K562 (cell line): ENCODE measurements around the gene SEL1L. TPM values are rescaled to one million over a fixed set of nuclear protein-coding genes. Genes with fewer than 3 reads are reported as not detected.

Experiments used
- CBFA2T3 ChIP-seq: fragments of 450-650 bp; IDR thresholded peaks from 2 replicates; pipeline ENCODE4 v1.6.1; 2017
- ELF4 ChIP-seq: fragments of 450-650 bp; formaldehyde crosslinking; IDR thresholded peaks from 2 replicates; pipeline ENCODE4 v1.4.0; 2022; ENCODE audit warnings: missing genetic modification characterization
- ESRRA ChIP-seq: fragments of 450-650 bp; IDR thresholded peaks from 2 replicates; pipeline ENCODE4 v1.6.1; 2014; ENCODE audit warnings: low read depth, mild to moderate bottlenecking, moderate library complexity, borderline replicate concordance
- FOSL1 ChIP-seq: fragments of 200-800 bp; sonication (Bioruptor generic); conservative IDR thresholded peaks from 2 replicates; pipeline ENCODE4 v1.6.1; 2016; ENCODE audit warnings: missing genetic modification characterization, missing compliant biosample characterization
- FUS ChIP-seq: fragments of 200-400 bp; formaldehyde crosslinking; optimal IDR thresholded peaks from 2 replicates; pipeline ENCODE3; 2017; ENCODE audit warnings: low read depth, low read length
- HDAC3 ChIP-seq: fragments of 450-650 bp; IDR thresholded peaks from 2 replicates; pipeline ENCODE4 v1.6.1; 2018; ENCODE audit warnings: borderline replicate concordance, mild to moderate bottlenecking, moderate library complexity; ENCODE audit not compliant: partially characterized antibody
- HEY1 ChIP-seq: fragments of 250-450 bp; sonication (Bioruptor Pico); IDR thresholded peaks from 2 replicates; pipeline ENCODE4 v1.5.0; 2020; ENCODE audit warnings: mild to moderate bottlenecking, moderate library complexity, borderline replicate concordance
- JUND ChIP-seq, 2 experiments: IDR thresholded peaks; 2 replicates in 1 of 2; 3 replicates in 1 of 2; pipeline ENCODE4 v1.6.1; 2011; ENCODE audit warnings: borderline replicate concordance in 2 of 2, low read depth in 2 of 2, low read length in 2 of 2, improper control_type of control experiment in 1 of 2, missing biosample characterization in 1 of 2, missing genetic modification characterization in 1 of 2, missing genetic modification reagents in 1 of 2
- KLF16 ChIP-seq: IDR thresholded peaks from 2 replicates; pipeline ENCODE4 v1.6.1; 2016; ENCODE audit warnings: antibody characterized with exemption
- LEF1 ChIP-seq: fragments of 450-650 bp; IDR thresholded peaks from 2 replicates; pipeline ENCODE4 v1.6.1; 2016; ENCODE audit warnings: mild to moderate bottlenecking
- NFE2L1 ChIP-seq: fragments of 450-650 bp; IDR thresholded peaks from 2 replicates; pipeline ENCODE4 v1.6.1; 2016; ENCODE audit warnings: missing genetic modification characterization, low read depth, mild to moderate bottlenecking, missing compliant biosample characterization, moderate library complexity, borderline replicate concordance
- PPARD ChIP-seq: fragments of 250-450 bp; sonication (Bioruptor Pico); IDR thresholded peaks from 2 replicates; pipeline ENCODE4 v1.8.0; 2022; ENCODE audit warnings: inconsistent platforms, mild to moderate bottlenecking, moderate library complexity
- TCF3 ChIP-seq: sonication (generic); formaldehyde crosslinking; IDR thresholded peaks from 2 replicates; pipeline ENCODE4 v1.4.0; 2020; ENCODE audit warnings: mild to moderate bottlenecking, missing genetic modification reagents
- TCF7 ChIP-seq: sonication (generic); IDR thresholded peaks from 2 replicates; pipeline ENCODE4 v1.6.1; 2016; ENCODE audit warnings: antibody characterized with exemption, borderline replicate concordance
- TEAD4 ChIP-seq, 2 experiments: sonication (generic) in 1 of 2; formaldehyde crosslinking in 1 of 2; IDR thresholded peaks; 2 replicates each; pipeline versions ENCODE4 v1.6.1 to v1.8.0; 2012 to 2022; ENCODE audit warnings: borderline replicate concordance in 1 of 2, inconsistent platforms in 1 of 2, low read length in 1 of 2, mild to moderate bottlenecking in 1 of 2, missing genetic modification reagents in 1 of 2
- ZNF143 ChIP-seq: sonication (generic); formaldehyde crosslinking; IDR thresholded peaks from 2 replicates; pipeline ENCODE4 v1.9.0; 2022; ENCODE audit warnings: mild to moderate bottlenecking, missing genetic modification reagents
- ZNF146 ChIP-seq: IDR thresholded peaks from one replicate; pipeline ENCODE4 v1.6.1; 2018; ENCODE audit warnings: missing compliant biosample characterization; ENCODE audit not compliant: unreplicated experiment
- ZNF239 ChIP-seq: fragments of 250-450 bp; sonication (Bioruptor Pico); IDR thresholded peaks from 2 replicates; pipeline ENCODE4 v1.4.0; 2020; ENCODE audit warnings: mild to moderate bottlenecking
- ZNF311 ChIP-seq: fragments of 250-450 bp; sonication (Bioruptor Pico); IDR thresholded peaks from 2 replicates; pipeline ENCODE4 v1.4.0; 2020; ENCODE audit warnings: mild to moderate bottlenecking, moderate library complexity
- ZNF316 ChIP-seq: fragments of 450-650 bp; IDR thresholded peaks from 2 replicates; pipeline ENCODE4 v1.6.1; 2016
- polyA plus RNA-seq, 8 experiments: library from polyadenylated mRNA; depleted of rRNA in 4 of 8; stranded (reverse) in 5 of 8; unstranded in 3 of 8; fragments of >200 nt; fragmentation: Nextera tagmentation in 2 of 8; fragmentation: Illumina TruSeq in 1 of 8; extraction: Ambion mirVana in 2 of 8; extraction: Trizol in 1 of 8; gene quantifications; 2 replicates each; pipeline versions ENCODE4 v1.2.1 to v1.2.3, GENCODE V29; 2011 to 2014; ENCODE audit warnings: inconsistent platforms in 1 of 8, missing spikeins in 1 of 8
- total RNA-seq, 7 experiments: library from RNA; depleted of rRNA in 6 of 7; stranded (reverse); fragments of >200 nt in 6 of 7; fragmentation: Illumina TruSeq in 2 of 7; extraction: Trizol in 2 of 7; gene quantifications; 2 replicates each; pipeline versions ENCODE4 v1.2.1 to v1.2.3, GENCODE V29; 2011 to 2021; ENCODE audit warnings: low replicate concordance in 1 of 7
- TF ChIP-seq, protein P1 (sequence below): fragments of 450-650 bp; formaldehyde crosslinking; IDR thresholded peaks from 2 replicates; pipeline ENCODE4 v1.4.0; 2022; ENCODE audit warnings: mild to moderate bottlenecking, moderate library complexity
- TF ChIP-seq, protein P2 (sequence below): fragments of 150-350 bp; conservative IDR thresholded peaks from 2 replicates; pipeline ENCODE4 v1.6.1; 2014; ENCODE audit warnings: low read length

SEL1L gene
- total and polyA plus RNA-seq, 9 of the 15 experiments (the other 6 are each of a cell fraction or from before 2014, with no cell fraction given): 7.7 to 21.1 (median 13.6) TPM

DNA sequence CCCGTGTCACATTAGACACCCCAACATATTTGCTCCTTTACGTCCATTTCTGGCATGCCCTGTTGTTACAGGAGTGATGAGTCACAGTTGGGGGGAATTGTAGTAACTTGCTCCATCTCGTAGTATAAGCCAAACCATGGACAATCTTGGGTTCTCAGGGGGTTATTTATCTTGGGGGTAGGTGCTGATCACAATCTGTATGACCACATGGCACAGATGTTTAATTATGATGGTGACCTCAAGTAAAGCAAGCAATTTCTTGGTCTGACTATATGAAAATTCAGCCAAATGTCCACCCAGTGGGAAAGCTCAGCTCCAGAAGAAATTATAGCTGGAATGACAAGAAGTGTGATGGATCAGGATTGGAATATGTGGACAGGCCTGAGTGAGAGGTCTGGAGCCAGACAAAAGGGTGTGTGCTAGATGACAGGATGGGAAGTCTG lies 101.4 kb downstream of the SEL1L start (continued):
- TF ChIP-seq JUND (IDR thresholded peaks at IDR 0.05; ENCODE audit: borderline replicate concordance, low read depth, low read length) (peak; percentile 89), JUND (tag; IDR thresholded peaks at IDR 0.05; ENCODE audit: borderline replicate concordance, low read depth, low read length) (peak; percentile 66; the same call in 2 of the 3 replicates), HDAC3 (no peak), TCF3 (CRISPR knock-in tag) (peak; percentile 68), HEY1 (CRISPR knock-in tag) (0 out of 2 replicates have a peak, but pooled peaks have one; percentile 18), CBFA2T3 (peak; percentile 83), TEAD4 (IDR thresholded peaks at IDR 0.05; ENCODE audit: low read length) (peak; percentile 86), TEAD4 (CRISPR knock-in tag; IDR thresholded peaks at IDR 0.05; ENCODE audit: borderline replicate concordance) (no peak), LEF1 (0 out of 2 replicates have a peak, but pooled peaks have one; percentile 14), TCF7 (no peak), PPARD (CRISPR knock-in tag) (no peak), FOSL1 (tag) (peak; percentile 82), ZNF146 (no peak), ZNF311 (CRISPR knock-in tag) (peak; percentile 13; the same call in 1 of the 2 replicates), FUS (no peak), ZNF316 (peak; percentile 49), ZNF239 (CRISPR knock-in tag) (peak; percentile 29; the same call in 1 of the 2 replicates), ZNF143 (no peak), ESRRA (no peak), KLF16 (0 out of 2 replicates have a peak, but pooled peaks have one; percentile 57), ELF4 (CRISPR knock-in tag) (0 out of 2 replicates have a peak, but pooled peaks have one; percentile 14), NFE2L1 (tag) (peak; percentile 29; the same call in 1 of the 2 replicates)
- TF ChIP-seq, protein P1, sequence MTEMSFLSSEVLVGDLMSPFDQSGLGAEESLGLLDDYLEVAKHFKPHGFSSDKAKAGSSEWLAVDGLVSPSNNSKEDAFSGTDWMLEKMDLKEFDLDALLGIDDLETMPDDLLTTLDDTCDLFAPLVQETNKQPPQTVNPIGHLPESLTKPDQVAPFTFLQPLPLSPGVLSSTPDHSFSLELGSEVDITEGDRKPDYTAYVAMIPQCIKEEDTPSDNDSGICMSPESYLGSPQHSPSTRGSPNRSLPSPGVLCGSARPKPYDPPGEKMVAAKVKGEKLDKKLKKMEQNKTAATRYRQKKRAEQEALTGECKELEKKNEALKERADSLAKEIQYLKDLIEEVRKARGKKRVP: peak; percentile 57; the same call in 1 of the 2 replicates
- TF ChIP-seq, protein P2, sequence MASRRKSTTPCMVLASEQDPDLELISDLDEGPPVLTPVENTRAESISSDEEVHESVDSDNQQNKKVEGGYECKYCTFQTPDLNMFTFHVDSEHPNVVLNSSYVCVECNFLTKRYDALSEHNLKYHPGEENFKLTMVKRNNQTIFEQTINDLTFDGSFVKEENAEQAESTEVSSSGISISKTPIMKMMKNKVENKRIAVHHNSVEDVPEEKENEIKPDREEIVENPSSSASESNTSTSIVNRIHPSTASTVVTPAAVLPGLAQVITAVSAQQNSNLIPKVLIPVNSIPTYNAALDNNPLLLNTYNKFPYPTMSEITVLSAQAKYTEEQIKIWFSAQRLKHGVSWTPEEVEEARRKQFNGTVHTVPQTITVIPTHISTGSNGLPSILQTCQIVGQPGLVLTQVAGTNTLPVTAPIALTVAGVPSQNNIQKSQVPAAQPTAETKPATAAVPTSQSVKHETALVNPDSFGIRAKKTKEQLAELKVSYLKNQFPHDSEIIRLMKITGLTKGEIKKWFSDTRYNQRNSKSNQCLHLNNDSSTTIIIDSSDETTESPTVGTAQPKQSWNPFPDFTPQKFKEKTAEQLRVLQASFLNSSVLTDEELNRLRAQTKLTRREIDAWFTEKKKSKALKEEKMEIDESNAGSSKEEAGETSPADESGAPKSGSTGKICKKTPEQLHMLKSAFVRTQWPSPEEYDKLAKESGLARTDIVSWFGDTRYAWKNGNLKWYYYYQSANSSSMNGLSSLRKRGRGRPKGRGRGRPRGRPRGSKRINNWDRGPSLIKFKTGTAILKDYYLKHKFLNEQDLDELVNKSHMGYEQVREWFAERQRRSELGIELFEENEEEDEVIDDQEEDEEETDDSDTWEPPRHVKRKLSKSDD: no peak
